Small intestine (tissue), 7 donors: Measurements from ENCODE around the gene TMUB2. TPM values are rescaled to one million over a fixed set of nuclear protein-coding genes. Genes with fewer than 3 reads are reported as not detected.
"Not testable (repeated sequence)": the region's sequence is repeated elsewhere in the genome, so short reads cannot be mapped to it uniquely, and the experiment has no call there.

Experiments
- DNase-seq, 2 donors: peaks; one replicate each; pipeline versions ENCODE4 v3.0.0 to v3.0.0-alpha.2; 2013
- FAIRE-seq: peaks from 2 replicates; lab custom pipeline; 2012; peaks lifted over from hg19 to GRCh38; lab: Jason Lieb, UNC
- H3K27ac ChIP-seq, 3 donors: one replicate each; pipeline ENCODE4 v1.5.1; 2013; ENCODE audit warnings: low read length in 2 of 3, mild to moderate bottlenecking in 2 of 3, control low read depth in 1 of 3, inconsistent platforms in 1 of 3, low read depth in 1 of 3, moderate library complexity in 1 of 3
- H3K27me3 ChIP-seq, 3 donors: one replicate each; pipeline ENCODE4 v1.6.1; 2013; ENCODE audit warnings: low read length in 3 of 3, inconsistent platforms in 1 of 3; ENCODE audit not compliant: control insufficient read depth in 3 of 3, insufficient read depth in 3 of 3
- H3K36me3 ChIP-seq, 3 donors: one replicate each; pipeline ENCODE4 v1.6.1; 2013; ENCODE audit warnings: low read length in 3 of 3, inconsistent platforms in 1 of 3, low read depth in 1 of 3, mild to moderate bottlenecking in 1 of 3, moderate library complexity in 1 of 3; ENCODE audit not compliant: control insufficient read depth in 3 of 3, insufficient read depth in 2 of 3
- H3K4me1 ChIP-seq, 3 donors: one replicate each; pipeline ENCODE4 v1.6.1; 2013; ENCODE audit warnings: low read length in 2 of 3, inconsistent platforms in 1 of 3, low read depth in 1 of 3, mild to moderate bottlenecking in 1 of 3, moderate library complexity in 1 of 3; ENCODE audit not compliant: control insufficient read depth in 3 of 3, insufficient read depth in 2 of 3
- H3K4me3 ChIP-seq, 3 donors: one replicate each; pipeline ENCODE4 v1.5.1; 2013; ENCODE audit warnings: low read length in 3 of 3, control low read depth in 1 of 3, inconsistent platforms in 1 of 3, low read depth in 1 of 3, mild to moderate bottlenecking in 1 of 3, moderate library complexity in 1 of 3
- H3K9me3 ChIP-seq, 2 donors: one replicate each; pipeline ENCODE4 v1.6.1; 2013; ENCODE audit warnings: low read depth in 1 of 2, low read length in 1 of 2; ENCODE audit not compliant: control insufficient read depth in 2 of 2, insufficient read depth in 1 of 2
- WGBS, 3 donors: extraction: QIAGEN DNeasy Blood & Tissue Kit; methylation state at CpG; one replicate each; pipeline ENCODE4 v1.1.7; 2013; 5-methylcytosine and 5-hydroxymethylcytosine counted together
- polyA plus RNA-seq, 4 donors: library from polyadenylated mRNA; stranded (reverse) in 3 of 4; unstranded in 1 of 4; fragments of 200-250 nt in 3 of 4; fragments of 120-200 nt in 1 of 4; gene quantifications; one replicate each; pipeline versions ENCODE4 v1.2.1 to v1.2.3, GENCODE V29; 2013
- donor health status: healthy with polysubstance abuse.
- donor health status: control.
- donor health status: control.
- donor health status: Bipolar disorder and iron deficiency.
- donor health status: healthy.

TMUB2 gene
- polyA plus RNA-seq, 4 donors: 28.7 to 40.2 (median 32.3) TPM

DNA sequence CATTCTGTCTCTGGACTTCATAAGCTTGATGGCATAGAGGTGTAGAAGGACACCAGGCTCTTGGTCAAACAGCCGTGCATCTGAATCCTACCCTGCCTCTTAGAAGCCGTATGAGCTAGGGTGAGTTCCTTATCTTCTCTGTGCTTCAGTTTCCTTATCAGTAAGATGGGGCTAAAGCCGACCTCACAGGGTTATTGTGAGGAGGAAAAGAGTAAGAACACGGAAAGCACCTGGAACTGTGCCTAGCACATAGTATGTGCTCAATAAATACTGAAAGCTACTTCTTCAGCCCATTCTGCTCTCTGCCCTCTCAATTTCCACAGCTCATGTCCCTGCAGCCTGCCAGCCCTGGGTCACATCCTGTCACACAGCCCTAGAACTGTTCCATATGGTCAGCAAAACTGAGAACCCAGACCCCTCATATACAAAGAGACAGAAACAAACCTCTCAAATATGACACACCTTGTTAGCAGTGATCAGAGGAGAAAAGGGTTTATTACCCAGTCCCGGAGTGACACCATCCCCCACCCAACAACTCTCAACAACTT, 49.7 kb downstream of the TMUB2 start:
- Histone ChIP-seq H3K4me1 (no peaks in the 10 kb centered on the region), H3K9me3 (no peaks in the 10 kb centered on the region), H3K4me3 (no peak overlapping the region), H3K27ac (no peak overlapping the region), H3K36me3 (no peaks in the 10 kb centered on the region), H3K27me3 (no peaks in the 10 kb centered on the region)
- DNase-seq (no peak), FAIRE-seq (no peak)
- 27 to 56% (median 35%) methylated on average over 5 of the region's 5 CpGs for WGBS, 3 donors

DNA sequence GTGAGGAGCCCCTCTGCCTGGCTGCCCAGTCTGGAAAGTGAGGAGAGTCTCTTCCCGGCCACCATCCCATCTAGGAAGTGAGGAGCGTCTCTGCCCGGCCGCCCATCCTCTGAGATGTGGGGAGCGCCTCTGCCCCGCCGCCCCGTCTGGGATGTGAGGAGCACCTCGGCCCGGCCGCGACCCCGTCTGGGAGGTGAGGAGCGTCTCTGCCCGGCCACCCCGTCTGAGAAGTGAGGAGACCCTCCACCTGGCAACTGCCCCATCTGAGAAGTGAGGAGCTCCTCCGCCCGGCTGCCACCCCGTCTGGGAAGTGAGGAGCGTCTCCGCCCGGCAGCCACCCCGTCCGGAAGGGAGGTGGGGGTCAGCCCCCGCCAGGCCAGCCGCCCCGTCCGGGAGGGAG, 51.1 kb downstream of the TMUB2 start:
- H3K36me3 ChIP-seq, H3K9me3 ChIP-seq, FAIRE-seq, H3K27me3 ChIP-seq, H3K4me3 ChIP-seq, DNase-seq, H3K27ac ChIP-seq, H3K4me1 ChIP-seq: not testable (repeated sequence)
- 94 to 98% (median 94%) methylated on average over 8 to 24 of the region's 28 CpGs for WGBS, 3 donors

DNA sequence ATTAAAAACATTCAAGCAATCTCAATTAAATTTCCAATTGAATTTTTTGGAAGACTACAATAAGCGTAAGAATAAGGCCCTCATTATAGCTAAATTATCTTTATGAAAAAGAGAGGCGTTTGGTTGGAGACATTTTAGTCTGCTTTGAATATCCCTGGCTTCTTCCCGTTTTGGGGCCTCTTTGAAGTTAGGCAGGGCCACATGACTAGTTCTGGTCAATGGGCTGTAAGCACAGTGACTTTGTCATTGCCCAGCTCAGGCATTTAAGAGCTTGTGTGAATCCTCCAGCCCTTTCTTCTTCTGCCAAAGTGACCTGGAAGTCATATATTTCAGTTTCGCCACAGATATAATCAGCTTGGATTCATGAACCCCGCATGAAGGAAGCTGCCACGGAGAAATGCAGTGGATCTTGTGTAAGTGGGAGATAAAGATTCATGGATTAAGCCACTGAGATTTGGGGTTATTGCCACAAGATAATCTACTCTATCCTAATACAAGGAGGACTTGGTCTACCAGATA, 54.4 kb downstream of the TMUB2 start:
- no peak for FAIRE-seq
- Histone ChIP-seq H3K27me3 (no peaks in the 10 kb centered on the region), H3K4me3 (no peak overlapping the region), H3K4me1 (peaks cover 0 to 4% (median 3%) of the 10 kb centered on the region in 3 donors), H3K36me3 (no peaks in the 10 kb centered on the region), H3K9me3 (no peaks in the 10 kb centered on the region), H3K27ac (no peak overlapping the region)
- no peak for DNase-seq
- WGBS, 3 donors: 64 to 70% (median 69%) methylated on average over 6 of the region's 6 CpGs

Other genes starting within 250 kb of the TMUB2 start
- 1 to 10 TPM in 1 of 4 donors, not detected in 3; 5.5 TPM for gene PPY, start 244.5 kb upstream of the TMUB2 start, polyA plus RNA-seq
- gene PYY, start 233.0 kb upstream of the TMUB2 start, polyA plus RNA-seq: 100 to 1,000 TPM in 1 of 4 donors, 10 to 100 TPM in 1, 1 to 10 TPM in 1, not detected in 1; 1.8 to 192 (median 10.5) TPM
- 10 to 100 TPM; 16.8 to 58.6 (median 50.6) TPM for gene NAGS, start 182.3 kb upstream of the TMUB2 start, polyA plus RNA-seq
- gene TMEM101, start 172.0 kb upstream of the TMUB2 start, polyA plus RNA-seq: 10 to 100 TPM; 11.3 to 47.5 (median 27.7) TPM
- gene LSM12, start 120.3 kb upstream of the TMUB2 start, polyA plus RNA-seq: 10 to 100 TPM; 24.8 to 36.4 (median 28.2) TPM
- gene G6PC3, start 116.2 kb upstream of the TMUB2 start, polyA plus RNA-seq: 10 to 100 TPM; 17.6 to 69.2 (median 39.3) TPM
- gene HDAC5, start 63.3 kb upstream of the TMUB2 start, polyA plus RNA-seq: 10 to 100 TPM; 10.1 to 39.9 (median 17.3) TPM
- gene HROB, start 45.0 kb upstream of the TMUB2 start, polyA plus RNA-seq: 1 to 10 TPM in 3 of 4 donors, not detected in 1; 1.4 to 3.0 (median 2.3) TPM
- 1 to 10 TPM in 1 of 4 donors, under 1 TPM in 1, not detected in 2; 0.15 to 2.5 TPM for gene ASB16, start 16.3 kb upstream of the TMUB2 start, polyA plus RNA-seq
- gene ATXN7L3, start 12.9 kb downstream of the TMUB2 start, polyA plus RNA-seq: 10 to 100 TPM; 40.3 to 44.1 (median 43.1) TPM
- gene UBTF, start 32.7 kb downstream of the TMUB2 start, polyA plus RNA-seq: 10 to 100 TPM; 32.7 to 61.8 (median 38.2) TPM
- 1 to 10 TPM in 1 of 4 donors, not detected in 3; 1.3 TPM for gene SLC4A1, start 81.2 kb downstream of the TMUB2 start, polyA plus RNA-seq
- 1 to 10 TPM; 1.1 to 6.8 (median 3.8) TPM for gene RUNDC3A, start 121.6 kb downstream of the TMUB2 start, polyA plus RNA-seq
- gene SLC25A39, start 137.9 kb downstream of the TMUB2 start, polyA plus RNA-seq: 100 to 1,000 TPM in 3 of 4 donors, 10 to 100 TPM in 1; 95.0 to 165 (median 139) TPM
- gene GRN, start 158.3 kb downstream of the TMUB2 start, polyA plus RNA-seq: 100 to 1,000 TPM in 2 of 4 donors, 10 to 100 TPM in 2; 82.3 to 842 (median 111) TPM
- 1 to 10 TPM in 1 of 4 donors, under 1 TPM in 1, not detected in 2; 0.87 to 3.1 TPM for gene FAM171A2, start 176.9 kb downstream of the TMUB2 start, polyA plus RNA-seq
- gene ITGA2B, start 202.7 kb downstream of the TMUB2 start, polyA plus RNA-seq: under 1 TPM in 3 of 4 donors, not detected in 1; 0.27 to 0.59 (median 0.31) TPM